ENCODE data around the gene SRSF8.

The SRSF8 gene

DNA sequence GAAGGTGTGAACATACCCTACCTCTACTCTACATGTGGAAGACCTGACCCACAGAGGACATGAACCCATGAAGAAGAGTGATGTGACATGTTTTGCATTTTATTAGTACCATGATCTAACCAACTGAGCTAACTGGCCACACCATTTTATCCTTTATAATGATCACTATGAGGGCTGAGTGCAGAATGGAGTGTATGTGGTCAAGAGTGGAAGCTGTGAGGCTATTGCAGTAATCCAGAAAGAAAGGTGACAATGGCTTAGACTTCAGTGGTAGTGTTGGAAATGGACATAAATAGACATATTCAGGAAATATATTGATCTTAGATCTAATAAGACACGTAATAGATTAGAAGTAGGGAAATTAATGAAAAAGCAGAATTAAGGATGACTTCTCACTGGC is 3.8 kb downstream of the SRSF8 start:
- no peak for DNase-seq

DNA sequence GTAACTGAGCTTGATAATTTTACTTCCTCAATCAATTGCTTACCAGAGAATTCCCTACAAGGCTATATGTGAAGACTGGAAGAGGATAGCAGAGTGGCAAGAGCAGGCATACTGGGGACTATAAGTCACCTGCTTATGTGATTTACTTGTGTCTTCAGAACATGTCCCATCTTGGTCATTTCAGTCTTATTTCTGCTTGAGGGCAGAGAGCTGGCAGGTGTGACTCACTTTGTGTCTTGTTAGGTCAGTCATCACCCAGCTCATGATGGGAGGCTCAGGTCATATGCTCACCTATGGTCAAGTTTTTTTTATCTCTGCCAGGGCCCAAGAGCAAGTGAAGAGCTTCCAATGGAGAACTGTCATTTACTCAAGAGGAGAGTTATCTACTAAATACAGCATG is 6.2 kb downstream of the SRSF8 start:
- no peak for DNase-seq

DNA sequence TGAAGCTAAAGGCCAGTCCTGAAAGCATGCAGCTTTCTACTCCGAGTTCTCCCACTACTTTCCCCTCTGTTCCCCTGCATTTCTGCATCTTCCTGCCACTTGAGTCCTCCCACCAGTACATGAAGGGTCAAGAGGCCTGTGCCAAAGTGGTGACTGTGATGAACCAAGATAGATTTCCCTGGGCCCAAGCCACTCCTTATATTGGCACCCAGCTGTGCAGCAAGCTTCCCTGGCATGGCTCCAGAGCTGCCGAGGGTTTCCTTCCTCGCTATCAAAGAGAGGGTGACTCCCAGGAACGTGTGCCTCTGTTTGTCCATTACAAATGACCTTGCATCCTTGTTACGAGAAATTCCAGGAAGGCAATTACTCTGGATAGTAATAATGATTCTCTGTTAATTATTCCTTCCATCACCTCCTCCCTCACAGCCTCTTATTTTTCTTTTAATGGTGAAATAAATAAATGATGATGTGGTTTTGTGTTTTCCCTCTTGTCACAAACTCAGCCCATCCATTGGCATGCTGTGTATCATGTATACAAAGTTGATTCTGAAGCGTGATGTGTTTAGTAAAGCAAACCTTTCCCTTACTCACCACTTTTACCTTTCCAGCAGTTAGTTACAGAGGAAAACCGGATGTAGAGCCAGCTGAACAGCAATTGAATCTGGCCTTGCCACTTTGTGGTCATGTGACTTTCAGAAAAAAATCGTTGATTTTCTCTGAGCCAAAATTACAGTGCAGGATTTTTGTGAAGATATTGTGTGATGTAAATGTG is 8.3 kb downstream of the SRSF8 start:
- DNase-seq = no peak

DNA sequence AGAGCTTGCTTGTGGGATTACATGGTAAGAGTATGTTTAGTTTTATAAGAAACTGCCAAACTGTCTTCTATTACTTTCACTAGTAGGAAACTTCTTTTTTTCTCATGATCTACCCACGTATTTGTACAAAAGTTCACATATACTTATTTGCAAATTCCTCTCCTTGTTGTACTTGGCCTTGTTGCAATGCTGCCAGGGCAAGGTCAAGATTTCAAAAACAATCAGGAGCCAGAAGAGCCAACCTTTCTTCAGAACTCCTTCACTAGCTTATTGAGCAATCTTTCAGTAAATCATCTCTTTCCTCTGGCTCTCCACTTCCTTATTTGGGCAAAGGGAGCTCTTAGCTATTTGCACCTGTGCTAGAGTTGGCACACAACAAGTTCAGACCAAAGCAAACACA is 9.7 kb downstream of the SRSF8 start:
- DNase-seq = peak in 1 of 2 donors; percentile 22

DNA sequence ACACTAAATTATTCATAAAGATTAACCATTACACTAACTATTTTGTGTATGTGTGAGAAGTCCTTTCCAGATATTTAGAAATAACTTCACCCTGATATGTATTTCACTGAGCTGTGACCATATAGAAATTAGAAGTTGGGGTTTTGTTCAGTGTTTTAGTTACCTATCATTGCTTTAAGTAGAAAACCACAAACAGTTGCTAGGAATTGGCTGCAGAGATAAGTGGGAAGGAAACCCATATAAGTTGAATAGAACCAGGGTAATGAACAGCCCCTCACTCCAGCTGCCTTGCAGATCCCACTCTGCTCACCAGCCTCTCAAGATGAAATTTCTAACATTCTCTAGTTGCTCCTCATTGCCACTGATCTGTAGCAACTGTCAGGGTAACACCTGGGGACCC is 10.3 kb downstream of the SRSF8 start:
- no peak for DNase-seq

DNA sequence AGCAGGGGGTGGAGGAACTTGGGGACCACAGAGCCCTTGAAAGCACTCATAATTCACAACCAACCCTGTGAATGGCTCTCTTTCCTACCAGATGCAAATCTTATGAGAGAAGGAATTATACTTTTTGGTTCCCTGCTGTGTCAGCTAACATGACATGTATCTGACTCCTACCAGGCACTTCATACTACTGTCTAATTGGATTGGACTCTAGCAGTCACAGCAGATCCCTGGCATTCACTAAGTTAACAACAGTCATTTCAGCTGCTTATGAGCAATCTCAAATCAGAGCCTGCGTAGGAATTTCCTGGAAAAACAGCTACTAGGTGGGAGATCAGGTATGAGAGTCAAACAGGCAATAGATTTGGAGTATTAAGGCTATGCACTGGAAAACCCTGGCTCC is 11.8 kb downstream of the SRSF8 start:
- no peak for DNase-seq

DNA sequence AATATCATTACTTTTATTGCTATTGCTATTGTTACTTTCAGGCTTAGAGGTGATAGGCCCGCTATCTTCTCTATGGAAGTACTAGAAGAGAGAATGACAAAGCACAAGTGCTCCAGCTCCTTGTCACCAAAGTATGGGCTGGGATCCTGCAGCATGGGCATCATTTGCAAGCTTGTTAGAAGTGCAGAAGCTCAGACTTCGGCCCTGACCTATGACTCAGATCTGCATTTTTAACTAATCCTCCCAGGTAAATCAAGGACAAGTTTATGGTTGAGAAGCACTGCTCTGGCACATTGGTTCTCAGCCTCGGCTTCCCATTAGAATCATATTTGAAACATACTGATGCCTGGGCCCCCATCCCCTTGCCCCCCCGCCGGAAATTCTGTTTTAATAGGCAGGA is 14.3 kb downstream of the SRSF8 start:
- no peak for DNase-seq

DNA sequence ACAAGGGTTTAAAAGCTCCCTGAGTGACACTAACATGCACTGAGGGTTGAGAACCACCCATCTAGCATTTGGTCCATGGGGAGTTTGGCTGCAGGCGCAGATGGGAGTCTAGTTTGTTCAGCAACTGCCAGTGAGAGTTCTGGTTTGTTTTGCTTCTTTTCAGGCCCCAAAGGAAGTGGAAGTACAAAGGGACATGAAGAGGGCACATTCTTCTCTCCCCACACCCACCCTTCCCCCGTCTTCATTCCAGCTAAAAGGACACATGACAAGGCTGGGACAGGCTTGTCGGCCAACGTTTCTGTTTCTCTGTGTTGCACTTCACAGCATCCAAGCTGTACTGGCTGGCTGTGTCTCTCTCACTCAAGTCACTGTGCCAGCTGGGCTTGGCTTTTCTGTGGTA is 14.7 kb downstream of the SRSF8 start:
- no peak for DNase-seq

DNA sequence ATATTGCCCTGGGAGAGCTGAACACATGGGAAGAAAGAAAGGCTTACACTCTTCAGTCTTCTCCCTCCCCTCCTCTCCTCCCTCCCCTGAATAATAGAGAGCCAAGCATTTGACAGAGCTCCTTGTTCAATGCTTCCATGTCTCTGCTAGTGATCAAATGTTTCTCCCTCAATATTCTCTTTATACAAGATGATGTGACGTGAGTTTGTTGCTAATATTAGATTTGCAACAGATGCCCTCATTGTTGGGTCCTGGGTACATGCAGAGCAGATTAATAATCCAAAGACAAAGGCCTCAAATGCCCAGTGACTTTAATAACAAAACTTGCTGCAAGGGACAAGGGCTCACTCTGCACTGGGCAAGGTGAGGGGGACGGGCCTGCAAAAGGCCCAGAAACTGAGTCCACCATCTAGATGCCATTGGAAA is 15.9 kb downstream of the SRSF8 start:
- DNase-seq = no peak

DNA sequence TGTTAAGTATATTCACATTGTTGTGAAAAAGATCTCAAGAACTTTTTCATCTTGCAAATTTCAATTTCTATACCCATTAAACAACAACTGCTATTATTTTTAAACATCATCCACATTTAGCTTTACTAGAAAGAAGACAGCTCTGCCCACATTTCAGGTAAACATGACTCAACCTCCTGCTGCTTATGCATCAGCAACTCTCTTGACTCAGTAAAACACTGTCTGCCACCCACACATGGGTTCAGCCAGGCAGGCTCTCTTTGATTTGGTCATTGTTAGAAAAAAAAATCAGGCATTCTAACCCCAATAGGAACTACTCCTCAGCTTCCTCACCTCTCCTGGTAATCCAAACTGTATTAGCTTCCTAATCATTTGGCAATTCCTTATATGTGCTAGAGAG is 17.8 kb downstream of the SRSF8 start:
- DNase-seq = no peak

DNA sequence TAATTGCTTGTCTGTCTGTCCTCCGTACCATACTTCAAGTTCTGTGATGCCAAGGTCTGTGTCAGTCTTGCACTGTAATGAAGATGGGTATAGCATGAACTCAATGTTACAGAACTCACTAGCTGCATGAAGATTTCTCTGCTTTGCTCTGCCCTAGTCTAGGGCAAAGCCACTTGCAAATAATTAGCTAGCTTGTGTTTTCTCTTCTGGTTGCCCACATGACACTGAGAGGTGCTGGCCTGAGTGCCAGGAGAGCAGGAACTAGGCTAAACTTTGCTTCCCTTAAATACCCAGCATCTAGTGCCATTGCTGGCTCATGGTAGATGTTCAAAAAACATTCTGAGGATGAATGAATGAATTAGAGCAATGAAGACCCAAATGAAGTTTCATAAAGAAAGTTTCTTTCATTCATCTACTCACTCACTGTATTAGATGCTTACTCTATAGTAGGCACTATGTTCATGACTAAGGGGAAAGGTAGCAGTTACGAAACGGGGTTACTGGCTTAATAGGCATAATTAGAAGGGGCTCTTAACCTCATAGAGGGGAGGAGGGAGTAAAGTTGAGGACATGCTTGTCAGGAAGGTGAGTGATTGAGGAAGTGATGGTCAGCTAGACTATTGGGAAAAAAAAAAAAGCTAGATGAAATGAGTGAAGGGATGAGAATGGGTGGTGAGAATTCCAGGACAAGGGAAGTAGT is 18.5 kb downstream of the SRSF8 start:
- no peak for DNase-seq

DNA sequence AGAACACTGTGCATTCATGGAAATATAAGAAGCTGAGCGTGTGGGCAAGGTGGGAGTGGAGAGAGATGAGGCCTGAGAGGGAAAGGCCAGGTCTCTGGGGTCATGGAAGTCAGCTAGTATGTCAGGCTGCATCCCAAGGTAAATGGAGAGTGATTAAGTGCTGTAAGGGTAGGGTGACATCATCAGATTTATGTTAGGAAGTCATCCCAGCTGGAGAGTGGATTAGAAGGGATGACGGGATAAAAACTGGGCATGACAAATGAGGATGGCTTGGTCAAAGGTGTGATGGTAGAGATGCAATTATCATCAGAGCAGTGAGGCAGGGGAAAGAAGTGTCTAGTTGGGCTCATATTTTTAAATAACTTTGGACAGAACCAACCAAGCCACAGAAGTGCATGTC is 19.4 kb downstream of the SRSF8 start:
- no peak for DNase-seq

DNA sequence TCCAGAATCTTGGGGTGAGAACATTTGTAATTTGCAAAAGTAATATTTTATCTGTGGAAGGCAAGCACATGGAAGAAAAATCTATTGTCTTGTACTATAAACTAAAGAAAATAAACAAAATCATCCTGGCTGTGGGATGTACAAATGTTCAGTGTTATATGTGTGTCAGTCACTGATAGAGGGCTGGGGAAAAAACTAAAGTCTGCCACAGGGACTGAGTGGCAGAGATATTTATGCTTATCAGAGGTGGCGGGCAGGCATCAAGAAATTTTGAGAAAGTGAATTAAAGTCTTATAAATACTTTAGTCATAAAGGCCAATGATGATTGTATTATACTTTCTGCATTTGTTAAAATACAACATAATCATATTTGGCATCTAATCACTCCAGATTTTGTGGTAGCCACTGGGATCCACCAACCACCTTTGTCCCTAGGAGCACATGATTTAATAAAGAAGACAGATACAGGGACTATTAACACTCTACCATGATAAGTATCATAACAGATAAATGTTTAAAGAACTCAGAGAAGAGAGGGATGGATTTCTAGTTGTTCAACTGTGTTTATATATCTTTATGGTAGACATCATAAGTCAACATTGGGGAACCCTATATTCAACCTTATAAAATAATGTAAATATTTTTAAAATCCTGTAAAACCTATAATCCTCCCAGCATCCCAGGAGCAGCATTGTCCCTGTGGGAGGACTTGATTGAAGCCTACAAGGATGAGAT is 20.3 kb downstream of the SRSF8 start:
- DNase-seq = no peak

DNA sequence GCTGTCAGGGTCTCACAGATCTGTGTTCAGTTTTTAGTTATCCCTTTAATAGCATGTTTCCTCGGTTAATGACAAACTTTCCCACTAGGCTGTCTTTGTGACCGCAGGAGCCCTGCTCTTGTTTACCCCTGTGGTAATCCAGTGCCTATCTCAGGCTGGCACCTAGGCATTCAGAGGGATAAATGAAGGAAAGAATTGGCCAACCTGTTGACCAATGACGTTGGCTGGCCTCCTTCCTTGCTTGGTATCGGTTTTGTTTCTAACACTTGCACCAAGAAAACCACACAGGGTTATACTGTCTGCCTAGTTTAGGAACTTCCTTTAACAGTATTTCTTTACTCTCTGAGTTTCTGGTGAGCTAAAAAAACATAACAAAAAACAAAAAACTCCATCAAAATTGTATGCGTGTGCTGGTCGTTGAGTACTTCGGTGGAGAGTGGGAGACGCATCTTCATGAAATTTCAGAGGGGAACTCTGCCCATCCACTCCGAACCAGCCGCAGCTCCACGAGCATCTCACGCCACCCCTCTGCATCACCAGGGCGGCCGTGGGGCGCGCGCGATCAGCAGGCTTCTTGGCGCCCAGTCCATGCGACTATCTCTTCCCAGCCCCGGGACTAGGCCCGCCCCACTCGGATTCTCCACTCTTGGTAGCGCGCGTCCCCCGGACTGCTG is 22.4 kb downstream of the SRSF8 start:
- DNase-seq = peak in 1 of 2 donors; percentile 49

DNA sequence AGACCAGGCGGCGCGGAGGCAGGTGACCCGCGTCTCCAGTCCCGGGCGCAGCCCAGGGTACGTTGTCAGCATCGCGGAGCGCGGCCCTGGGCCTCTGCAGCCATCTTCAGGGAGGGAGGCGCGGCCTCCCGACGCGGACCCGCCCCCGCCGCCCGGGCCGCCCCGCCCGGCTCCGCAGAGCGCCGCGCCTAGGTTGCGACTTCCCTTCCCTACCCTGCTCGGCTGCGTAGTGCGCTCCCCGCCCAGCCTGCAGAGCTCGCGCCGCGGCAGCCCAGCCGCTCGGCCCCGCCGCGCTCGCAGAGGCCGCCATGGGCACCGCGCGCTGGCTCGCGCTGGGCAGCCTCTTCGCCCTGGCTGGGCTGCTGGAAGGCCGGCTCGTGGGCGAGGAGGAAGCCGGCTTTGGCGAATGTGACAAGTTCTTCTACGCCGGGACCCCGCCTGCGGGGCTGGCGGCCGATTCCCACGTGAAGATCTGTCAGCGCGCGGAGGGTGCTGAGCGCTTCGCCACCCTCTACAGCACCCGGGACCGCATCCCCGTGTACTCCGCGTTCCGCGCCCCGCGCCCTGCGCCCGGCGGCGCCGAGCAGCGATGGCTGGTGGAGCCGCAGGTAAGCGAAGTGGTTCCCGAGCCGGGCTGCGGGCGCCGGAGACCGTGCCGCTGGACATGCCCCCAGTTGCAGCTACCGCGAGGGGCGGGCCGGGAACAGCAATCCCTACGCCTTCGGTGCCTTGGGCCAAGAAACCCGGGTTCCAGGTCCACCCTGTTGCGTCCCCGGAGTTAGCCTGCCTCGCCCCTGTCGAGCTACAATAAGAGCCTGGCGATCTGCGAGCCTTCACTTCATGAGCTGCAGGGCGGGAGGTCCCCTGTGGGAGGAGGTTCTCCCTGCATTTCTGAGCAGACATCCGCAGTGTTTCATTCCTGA is 23.2 kb downstream of the SRSF8 start, which contains the start of gene ENDOD1:
Gene ENDOD1 (plus strand): TSS at position 227 of the 923 bp plus-strand sequence. CDS start 82 bp downstream, at position 309.
- peak; percentile 71 to 76 for DNase-seq

DNA sequence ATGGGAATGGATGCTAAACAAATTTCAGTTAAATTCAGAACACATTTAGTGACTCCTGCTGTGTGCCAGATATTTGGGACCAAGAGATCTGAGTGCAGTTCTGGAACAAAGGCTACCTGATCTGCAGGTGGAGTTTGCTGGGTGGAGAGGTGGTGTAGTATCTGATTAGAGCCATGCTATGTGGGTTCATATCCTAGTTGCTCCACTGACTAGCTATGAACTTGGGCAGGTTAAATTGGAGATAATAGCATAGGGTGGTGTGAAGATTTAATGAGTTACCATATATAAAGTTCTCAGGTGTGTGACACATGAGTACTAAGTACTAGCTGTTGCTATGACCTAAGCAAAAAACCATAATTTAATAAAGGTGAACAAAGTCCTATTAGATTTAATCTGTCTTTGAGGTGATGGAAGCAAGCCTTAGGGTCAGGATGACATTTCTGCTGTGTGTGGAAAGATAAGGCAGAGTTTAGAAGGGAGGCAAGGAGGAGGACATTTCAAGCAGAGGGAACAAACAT is 25.0 kb downstream of the SRSF8 start:
- no peak for DNase-seq

DNA sequence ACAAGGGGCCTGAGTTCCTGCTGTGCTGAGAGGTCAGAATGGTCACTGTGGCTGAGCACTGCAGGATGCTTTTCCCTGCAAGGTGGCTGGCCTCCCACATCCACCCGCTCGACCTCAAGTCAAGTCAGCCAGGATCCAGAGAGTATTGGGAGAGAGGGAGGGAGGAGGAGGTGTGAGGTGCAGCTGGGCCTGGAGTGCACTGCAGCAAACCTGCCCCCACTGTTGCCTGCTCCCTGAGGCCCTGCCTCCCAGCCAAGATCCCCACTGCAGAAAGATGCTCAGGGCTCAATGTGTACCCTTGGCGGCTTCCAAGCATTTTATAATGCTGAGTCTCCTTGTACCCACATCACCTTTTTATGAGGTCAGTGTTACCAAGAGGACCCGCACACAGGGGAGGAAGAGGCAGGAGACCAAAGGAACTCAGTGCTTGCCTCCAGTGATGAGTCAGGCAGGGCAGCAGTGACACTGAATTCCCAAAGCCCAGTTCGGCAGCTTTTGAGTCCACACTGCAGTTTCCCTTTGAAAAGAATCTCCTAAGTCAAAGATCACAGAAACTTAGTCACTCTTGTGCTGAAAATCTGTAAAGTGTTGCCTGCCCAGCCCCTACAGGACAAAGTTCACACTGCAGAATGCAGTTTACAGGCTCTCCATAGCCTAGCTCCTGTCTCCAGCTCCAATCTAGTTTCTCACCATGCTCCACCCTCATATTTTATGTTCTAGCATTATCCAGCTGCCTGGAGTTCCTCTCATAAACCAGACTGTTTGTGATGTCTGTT is 26.0 kb downstream of the SRSF8 start:
- DNase-seq = no peak

DNA sequence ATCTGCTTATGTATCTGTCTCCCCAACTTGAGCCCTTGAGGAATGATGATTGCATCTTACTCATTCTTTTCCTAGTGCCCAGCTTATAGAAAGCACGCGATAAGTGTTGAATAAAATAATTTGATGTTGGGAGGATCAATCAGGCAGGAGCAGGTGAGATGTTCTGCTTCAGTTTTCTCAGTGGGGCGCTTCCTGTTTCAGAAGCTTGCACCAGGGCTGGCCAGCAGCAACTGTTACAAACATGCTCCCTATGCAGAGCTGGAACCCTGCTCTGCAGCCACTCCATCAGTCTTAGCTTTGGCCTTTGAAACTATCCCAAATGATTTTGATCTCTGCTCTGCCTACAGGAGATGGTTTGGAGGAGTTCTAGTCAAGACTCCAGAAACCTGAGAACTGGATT is 26.8 kb downstream of the SRSF8 start:
- DNase-seq = no peak

DNA sequence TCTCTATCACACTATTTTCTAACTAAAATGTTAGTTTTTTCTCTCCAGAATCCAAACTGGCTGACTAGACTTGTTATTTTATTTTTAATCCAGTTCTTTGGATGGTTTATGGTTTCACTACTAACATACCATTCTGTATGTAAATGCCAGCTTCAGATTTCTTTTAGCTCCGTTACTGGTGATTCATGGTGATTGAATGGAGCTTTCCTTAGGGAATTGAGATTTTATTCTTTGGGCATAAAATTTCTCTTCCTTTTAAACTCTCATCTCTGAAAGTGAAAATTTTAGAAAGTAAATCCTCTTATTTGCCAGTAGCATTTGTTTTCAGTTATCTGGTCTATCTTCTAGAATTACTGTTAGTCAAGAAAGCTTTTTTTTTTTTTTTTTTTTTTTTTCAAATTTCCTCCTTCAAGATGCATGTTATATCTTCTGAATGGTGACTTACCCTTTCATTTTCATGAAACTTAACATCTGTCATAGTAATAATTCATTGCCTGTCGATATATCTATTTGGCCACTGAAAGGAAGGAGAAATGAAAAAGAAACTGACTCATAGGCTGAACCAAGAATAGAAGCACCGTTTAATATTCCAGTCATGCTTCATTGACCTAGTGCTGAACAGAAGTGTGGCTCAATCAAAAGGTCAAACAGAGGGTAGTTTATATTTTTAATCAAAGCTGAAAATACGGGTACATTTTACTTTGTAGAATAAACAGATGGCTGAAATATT is 29.3 kb downstream of the SRSF8 start:
- peak in 1 of 2 donors; percentile 72 for DNase-seq

DNA sequence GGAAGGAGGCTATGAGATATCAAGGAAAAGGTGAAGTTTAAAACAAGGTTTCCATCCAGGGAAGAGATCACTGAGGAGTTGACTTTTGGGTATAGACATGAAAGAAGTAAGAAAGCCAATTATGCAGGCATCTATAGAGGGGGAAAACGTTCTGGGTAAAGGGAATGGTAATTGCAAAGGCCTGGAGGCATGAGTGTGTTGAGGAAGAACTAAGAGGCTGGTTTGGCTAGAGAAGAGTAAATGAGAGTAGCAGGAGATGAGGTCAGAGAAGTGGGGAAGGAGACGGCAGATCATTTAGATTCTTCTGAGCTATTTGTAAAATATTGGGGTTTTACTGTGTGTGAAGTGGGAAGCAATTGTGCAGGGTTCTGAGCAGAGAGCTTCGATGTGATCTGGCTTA is 30.5 kb downstream of the SRSF8 start:
- DNase-seq = no peak
